Stomach (tissue), 9 donors: ENCODE results near the gene ZNF433. TPM values are rescaled to one million over a fixed set of nuclear protein-coding genes. Genes with fewer than 3 reads are reported as not detected.

ENCODE experiments used
- DNase-seq, 2 donors: peaks; one replicate each; pipeline versions ENCODE4 v3.0.0 to v3.0.0-alpha.2; 2013 to 2019
- H3K27ac ChIP-seq, 5 donors: fragments of 200-600 bp in 4 of 5; sonication (generic) in 4 of 5; one replicate each; pipeline ENCODE4 v1.5.1; 2013 to 2019; ENCODE audit warnings: mild to moderate bottlenecking in 1 of 5, moderate library complexity in 1 of 5
- H3K27me3 ChIP-seq, 3 donors: fragments of 200-600 bp; sonication (generic); one replicate each; pipeline ENCODE4 v1.5.1; 2017 to 2019; ENCODE audit warnings: mixed run types in 1 of 3
- H3K36me3 ChIP-seq, 4 donors: fragments of 200-600 bp; sonication (generic); 1 replicate in 3 of 4; 2 replicates in 1 of 4; pipeline ENCODE4 v1.5.1; 2016 to 2019
- H3K4me1 ChIP-seq, 4 donors: fragments of 200-600 bp; sonication (generic); one replicate each; pipeline ENCODE4 v1.5.1; 2016 to 2019
- H3K4me3 ChIP-seq, 4 donors: fragments of 200-600 bp; sonication (generic) in 3 of 4; one replicate each; pipeline ENCODE4 v1.5.1; 2016 to 2019; ENCODE audit warnings: mild to moderate bottlenecking in 1 of 4
- H3K9me3 ChIP-seq, 4 donors: fragments of 200-600 bp; sonication (generic); one replicate each; pipeline ENCODE4 v1.5.1; 2016 to 2019
- CTCF ChIP-seq, 7 experiments: fragments of 450-650 bp in 4 of 7; fragments of 200-600 bp in 3 of 7; sonication (generic) in 3 of 7; IDR thresholded peaks; one replicate each; pipeline ENCODE4 v1.5.1; 2016 to 2019; ENCODE audit warnings: antibody characterized with exemption in 7 of 7, control low read depth in 2 of 7, mild to moderate bottlenecking in 1 of 7
- EP300 ChIP-seq: sonication (generic); formaldehyde crosslinking; IDR thresholded peaks from one replicate; pipeline ENCODE4 v1.6.1; 2017; ENCODE audit warnings: antibody characterized with exemption
- POLR2A ChIP-seq, 4 donors: fragments of 450-650 bp; IDR thresholded peaks; one replicate each; pipeline ENCODE4 v1.6.1; 2016; ENCODE audit warnings: antibody characterized with exemption in 4 of 4, control low read depth in 2 of 4, mild to moderate bottlenecking in 1 of 4, moderate library complexity in 1 of 4
- POLR2AphosphoS5 ChIP-seq, 3 donors: sonication (generic); formaldehyde crosslinking; IDR thresholded peaks; one replicate each; pipeline ENCODE4 v1.6.1; 2016; ENCODE audit warnings: antibody characterized with exemption in 3 of 3
- WGBS, 5 donors: extraction: QIAGEN DNeasy Blood & Tissue Kit in 3 of 5; methylation state at CpG; one replicate each; pipeline versions ENCODE4 v1.1.5 to v1.1.7; 2013 to 2018; 5-methylcytosine and 5-hydroxymethylcytosine counted together
- intact Hi-C: fragments of 100-400 bp; cut with DNase I; formaldehyde crosslinking; loops from one replicate; pipeline ENCODE4 v1.15.1; 2023; ENCODE audit warnings: low total_unique reads
- polyA plus RNA-seq, 3 donors: library from polyadenylated mRNA; stranded (reverse); fragments of 200-250 nt; gene quantifications; one replicate each; pipeline ENCODE4 v1.2.3, GENCODE V29; 2013
- total RNA-seq, 5 donors: library from RNA; depleted of rRNA; stranded (reverse); fragments of >200 nt; gene quantifications; one replicate each; pipeline versions ENCODE4 v1.1.0 to v1.2.3, GENCODE V29; 2014 to 2016
- donor health status: healthy with polysubstance abuse.
- donor health status: Bipolar disorder and iron deficiency.
- donor health status: healthy.

ZNF433 gene
- total and polyA plus RNA-seq, 8 donors: 1.2 to 19.0 (median 5.8) TPM; not detected in 1

- DNase-seq: peak in 1 of 2 donors; percentile 46
- peaks cover 0 to 27% (median 12%) of the 10 kb centered on the region in 4 donors for H3K4me1 ChIP-seq
- peaks cover 0 to 11% (median 1%) of the 10 kb centered on the region in 4 donors for H3K36me3 ChIP-seq
- TF ChIP-seq POLR2AphosphoS5 (IDR thresholded peaks at IDR 0.05): no peak
- TF ChIP-seq CTCF (IDR thresholded peaks at IDR 0.05): no peak
- no peak for TF ChIP-seq POLR2A (IDR thresholded peaks at IDR 0.05)
- TF ChIP-seq EP300: no peak
- no peak overlapping the region for H3K27ac ChIP-seq
- peaks cover 0 to 5% (median 1%) of the 10 kb centered on the region in 4 donors for H3K9me3 ChIP-seq
- 61 to 82% (median 71%) methylated on average over 2 of the region's 2 CpGs for WGBS, 5 donors
- no peaks in the 10 kb centered on the region for H3K27me3 ChIP-seq
- peak overlapping the region in 3 of 4 donors; percentile 82 to 89 (median 83) for H3K4me3 ChIP-seq
- intact Hi-C loops: no loop called here
Observed at GRCh38 chr19:12034198-12034597, 1.3 kb downstream of the ZNF433 start.

GRCh38 chr19:12015753-12016116 lies 19.7 kb downstream of the ZNF433 start:
- WGBS, 5 donors: 65 to 90% (median 79%) methylated on average over 2 of the region's 2 CpGs
- H3K4me3 ChIP-seq: no peak overlapping the region
- peaks cover 47 to 82% (median 63%) of the 10 kb centered on the region in 4 donors for H3K36me3 ChIP-seq
- intact Hi-C loops: no loop called here
- peaks cover 49 to 100% (median 88%) of the 10 kb centered on the region in 4 donors for H3K9me3 ChIP-seq
- no peak for TF ChIP-seq EP300
- no peak for TF ChIP-seq CTCF (IDR thresholded peaks at IDR 0.05)
- TF ChIP-seq POLR2AphosphoS5 (IDR thresholded peaks at IDR 0.05): no peak
- no peak for TF ChIP-seq POLR2A (IDR thresholded peaks at IDR 0.05)
- H3K4me1 ChIP-seq: no peaks in the 10 kb centered on the region
- no peak overlapping the region for H3K27ac ChIP-seq
- H3K27me3 ChIP-seq: no peaks in the 10 kb centered on the region
- DNase-seq: no peak

- WGBS, 5 donors: 95 to 99% (median 98%) methylated on average over 9 of the region's 9 CpGs
- intact Hi-C loops: no loop called here
Observed at GRCh38 chr19:12015015-12015752, 20.3 kb downstream of the ZNF433 start.

More at GRCh38 chr19:12015015-12015752, 20.3 kb downstream of the ZNF433 start:
- Histone ChIP-seq H3K4me1 (no peaks in the 10 kb centered on the region), H3K27ac (no peak overlapping the region), H3K36me3 (peaks cover 47 to 82% (median 63%) of the 10 kb centered on the region in 4 donors), H3K9me3 (peaks cover 49 to 100% (median 87%) of the 10 kb centered on the region in 4 donors), H3K27me3 (no peaks in the 10 kb centered on the region), H3K4me3 (no peak overlapping the region)
- no peak for TF ChIP-seq POLR2AphosphoS5 (IDR thresholded peaks at IDR 0.05)
- no peak for TF ChIP-seq CTCF (IDR thresholded peaks at IDR 0.05)
- TF ChIP-seq POLR2A (IDR thresholded peaks at IDR 0.05): no peak
- no peak for TF ChIP-seq EP300
- DNase-seq: no peak
